Measurements from ENCODE around the gene CTDSPL2. TPM values are rescaled to one million over a fixed set of nuclear protein-coding genes. Genes with fewer than 3 reads are reported as not detected.

Gene CTDSPL2
- total and polyA plus RNA-seq, 2 donors (not counting 3 experiments of a cell fraction or from before 2014, with no cell fraction given), result 12.2 to 55.1 TPM

DNA sequence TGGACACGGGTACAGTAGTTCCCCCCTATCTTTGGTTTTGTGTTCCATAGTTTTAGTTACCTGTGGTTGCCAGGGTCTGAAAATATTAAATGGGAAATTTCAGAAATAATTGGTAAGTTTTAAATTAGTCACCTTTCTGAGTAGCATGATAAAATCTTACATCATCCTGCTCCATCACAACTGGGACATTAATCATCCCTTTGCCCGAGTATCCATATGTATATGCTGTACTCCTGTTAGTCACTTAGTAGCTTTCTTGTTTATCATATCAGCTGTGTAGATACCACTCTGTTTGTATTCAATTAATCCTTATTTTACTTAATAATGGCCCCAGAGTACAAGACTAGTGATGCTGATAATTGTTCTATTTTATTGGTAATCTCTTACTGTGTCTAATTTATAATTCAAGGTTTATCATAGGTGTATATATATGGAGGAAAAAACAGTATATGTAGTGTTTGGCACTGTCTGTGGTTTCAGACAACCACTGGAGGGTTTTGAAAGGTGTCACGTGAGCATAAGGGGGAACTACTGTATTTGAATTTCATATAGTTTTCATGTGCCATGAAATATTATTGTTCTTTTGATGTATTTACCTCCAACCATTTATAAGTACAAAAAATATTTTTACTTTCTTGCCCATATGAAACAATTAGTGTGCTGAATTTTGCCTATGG lies 41.4 kb downstream of the CTDSPL2 start:
- CTCF ChIA-PET, result interaction anchor here (1.6 to 3.6 kb wide), 3 partner anchors 11 to 33 kb away, joined by 5 to 13 read pairs (median 6); no protein-coding TSS in a partner anchor
- intact Hi-C loops (cut with micrococcal nuclease), result no loop called here
- peaks cover 49% of the 10 kb centered on the region for H3K79me2 ChIP-seq (ENCODE audit: control insufficient read depth, insufficient read depth, low read length)
- dilution Hi-C loops (cut with MboI; ENCODE audit: extremely low pct_ligation_motif_present, low sequenced_read_pairs), result no loop called here
- H3K9ac ChIP-seq (replicated peaks; ENCODE audit: extremely low read depth, insufficient read depth, low read length), result no peak overlapping the region
- DNase-seq (ENCODE audit: low read depth, low spot score) (peak; percentile 29), FAIRE-seq (no peak)
- H3K4me1 ChIP-seq (ENCODE audit: control insufficient read depth, extremely low read depth, insufficient read depth, low read length), result no peaks in the 10 kb centered on the region
- H3K36me3 ChIP-seq (ENCODE audit: control insufficient read depth in 2 of 2, extremely low read depth in 1 of 2, insufficient read depth in 2 of 2, low read length in 2 of 2), result peaks cover 0 to 2% of the 10 kb centered on the region in 2 experiments
- no peaks in the 10 kb centered on the region for H3K27me3 ChIP-seq (ENCODE audit: control insufficient read depth in 2 of 2, insufficient read depth in 2 of 2, low read length in 2 of 2)
- H3K4me2 ChIP-seq (ENCODE audit: insufficient read depth, low read length), result no peak overlapping the region
- no TSS peak for BruUV-seq (replicated peaks)
- H3K9me1 ChIP-seq (replicated peaks; ENCODE audit: control insufficient read depth, extremely low read depth, insufficient read depth, low read length), result no peaks in the 10 kb centered on the region
- no peaks in the 10 kb centered on the region for H3K9me3 ChIP-seq (replicated peaks; ENCODE audit: control insufficient read depth, insufficient read depth, low read length)
- H4K20me1 ChIP-seq (replicated peaks; ENCODE audit: control insufficient read depth, extremely low read depth, insufficient read depth, low read length), result peaks cover 2% of the 10 kb centered on the region
- H2AFZ ChIP-seq (ENCODE audit: low read depth, low read length), result no peak overlapping the region
- no peak for TF ChIP-seq MYC (IDR thresholded peaks at IDR 0.05; ENCODE audit: low read depth, low read length)
- peak; percentile 16 for TF ChIP-seq GATA2 (IDR thresholded peaks at IDR 0.05; ENCODE audit: insufficient read depth, insufficient read length, low read depth, low read length)
- no peak for TF ChIP-seq POLR2A (IDR thresholded peaks at IDR 0.05; ENCODE audit: low read depth, low read length)
- peak; percentile 8 for TF ChIP-seq FOS (IDR thresholded peaks at IDR 0.05; ENCODE audit: borderline replicate concordance, insufficient read depth, low read length)
- no peak for TF ChIP-seq POLR2AphosphoS5 (IDR thresholded peaks at IDR 0.05; ENCODE audit: insufficient read depth, low read depth, low read length)
- H3K4me3 ChIP-seq (replicated peaks in 1 of 3; ENCODE audit: insufficient read depth in 1 of 3, low read depth in 1 of 3, low read length in 3 of 3), result no peak overlapping the region
- no peak overlapping the region for H3K27ac ChIP-seq (ENCODE audit: insufficient read depth, low read depth, low read length)
- POLR2A ChIA-PET, result no interaction called here

DNA sequence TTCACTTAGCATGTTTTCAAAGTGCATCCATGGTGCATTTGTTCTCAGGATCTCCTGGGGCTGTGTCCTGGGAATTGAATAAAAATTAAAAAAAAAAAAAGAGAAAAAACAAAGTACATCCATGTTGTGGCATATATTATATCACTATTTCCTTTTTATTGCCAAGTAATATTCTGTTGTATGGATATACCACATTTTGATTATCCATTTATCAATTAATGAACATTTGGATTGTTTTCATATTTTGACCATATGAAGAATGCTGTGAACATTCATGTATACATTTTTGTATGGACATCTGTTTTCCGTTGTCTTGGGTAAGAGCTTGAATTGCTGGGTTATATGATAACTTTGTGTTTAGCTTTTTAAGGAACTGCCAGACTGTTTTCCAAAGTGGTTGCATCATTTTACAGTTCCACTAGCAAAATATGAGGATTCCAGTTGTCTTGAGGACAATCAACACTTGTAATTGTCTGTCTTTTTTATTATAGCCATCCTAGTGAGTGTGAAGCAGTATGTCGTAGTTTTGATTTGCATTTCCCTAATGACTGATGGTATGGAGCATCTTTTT lies 44.5 kb downstream of the CTDSPL2 start:
- Histone ChIP-seq H3K9me3 (replicated peaks; ENCODE audit: control insufficient read depth, insufficient read depth, low read length) (no peaks in the 10 kb centered on the region), H3K4me1 (ENCODE audit: control insufficient read depth, extremely low read depth, insufficient read depth, low read length) (no peaks in the 10 kb centered on the region), H3K79me2 (ENCODE audit: control insufficient read depth, insufficient read depth, low read length) (peaks cover 39% of the 10 kb centered on the region), H3K4me2 (ENCODE audit: insufficient read depth, low read length) (no peak overlapping the region), H3K27me3 (ENCODE audit: control insufficient read depth in 2 of 2, insufficient read depth in 2 of 2, low read length in 2 of 2) (no peaks in the 10 kb centered on the region), H3K36me3 (ENCODE audit: control insufficient read depth in 2 of 2, extremely low read depth in 1 of 2, insufficient read depth in 2 of 2, low read length in 2 of 2) (no peaks in the 10 kb centered on the region), H3K4me3 (replicated peaks in 1 of 3; ENCODE audit: insufficient read depth in 1 of 3, low read depth in 1 of 3, low read length in 3 of 3) (no peak overlapping the region), H3K27ac (ENCODE audit: insufficient read depth, low read depth, low read length) (no peak overlapping the region), H2AFZ (ENCODE audit: low read depth, low read length) (no peak overlapping the region), H4K20me1 (replicated peaks; ENCODE audit: control insufficient read depth, extremely low read depth, insufficient read depth, low read length) (peaks cover 2% of the 10 kb centered on the region), H3K9ac (replicated peaks; ENCODE audit: extremely low read depth, insufficient read depth, low read length) (no peak overlapping the region), H3K9me1 (replicated peaks; ENCODE audit: control insufficient read depth, extremely low read depth, insufficient read depth, low read length) (no peaks in the 10 kb centered on the region)
- intact Hi-C loops (cut with micrococcal nuclease) (no loop called here), dilution Hi-C loops (cut with MboI; ENCODE audit: extremely low pct_ligation_motif_present, low sequenced_read_pairs) (no loop called here)
- CTCF ChIA-PET, result interaction anchor here (1.5 to 2.2 kb wide), 2 partner anchors 9 to 30 kb away, joined by 5 to 6 read pairs; no protein-coding TSS in a partner anchor
- BruUV-seq (replicated peaks), result no TSS peak
- no peak for DNase-seq (ENCODE audit: low read depth, low spot score)
- no peak for TF ChIP-seq MYC (IDR thresholded peaks at IDR 0.05; ENCODE audit: low read depth, low read length)
- TF ChIP-seq FOS (IDR thresholded peaks at IDR 0.05; ENCODE audit: borderline replicate concordance, insufficient read depth, low read length), result no peak
- TF ChIP-seq, protein P1, sequence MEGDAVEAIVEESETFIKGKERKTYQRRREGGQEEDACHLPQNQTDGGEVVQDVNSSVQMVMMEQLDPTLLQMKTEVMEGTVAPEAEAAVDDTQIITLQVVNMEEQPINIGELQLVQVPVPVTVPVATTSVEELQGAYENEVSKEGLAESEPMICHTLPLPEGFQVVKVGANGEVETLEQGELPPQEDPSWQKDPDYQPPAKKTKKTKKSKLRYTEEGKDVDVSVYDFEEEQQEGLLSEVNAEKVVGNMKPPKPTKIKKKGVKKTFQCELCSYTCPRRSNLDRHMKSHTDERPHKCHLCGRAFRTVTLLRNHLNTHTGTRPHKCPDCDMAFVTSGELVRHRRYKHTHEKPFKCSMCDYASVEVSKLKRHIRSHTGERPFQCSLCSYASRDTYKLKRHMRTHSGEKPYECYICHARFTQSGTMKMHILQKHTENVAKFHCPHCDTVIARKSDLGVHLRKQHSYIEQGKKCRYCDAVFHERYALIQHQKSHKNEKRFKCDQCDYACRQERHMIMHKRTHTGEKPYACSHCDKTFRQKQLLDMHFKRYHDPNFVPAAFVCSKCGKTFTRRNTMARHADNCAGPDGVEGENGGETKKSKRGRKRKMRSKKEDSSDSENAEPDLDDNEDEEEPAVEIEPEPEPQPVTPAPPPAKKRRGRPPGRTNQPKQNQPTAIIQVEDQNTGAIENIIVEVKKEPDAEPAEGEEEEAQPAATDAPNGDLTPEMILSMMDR (IDR thresholded peaks at IDR 0.05; ENCODE audit: extremely low read depth in 1 of 2, insufficient read depth in 1 of 2, low read depth in 1 of 2, low read length in 2 of 2), result no peak
- TF ChIP-seq, protein P2, sequence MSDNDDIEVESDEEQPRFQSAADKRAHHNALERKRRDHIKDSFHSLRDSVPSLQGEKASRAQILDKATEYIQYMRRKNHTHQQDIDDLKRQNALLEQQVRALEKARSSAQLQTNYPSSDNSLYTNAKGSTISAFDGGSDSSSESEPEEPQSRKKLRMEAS (IDR thresholded peaks at IDR 0.05; ENCODE audit: insufficient read depth, insufficient read length), result no peak
- TF ChIP-seq JUN (IDR thresholded peaks at IDR 0.05; ENCODE audit: borderline replicate concordance, insufficient read depth, insufficient read length, low read depth), result no peak
- TF ChIP-seq EZH2 (IDR thresholded peaks at IDR 0.05; ENCODE audit: borderline replicate concordance, low read depth, low read length, severe bottlenecking), result no peak
- no peak for TF ChIP-seq POLR2A (IDR thresholded peaks at IDR 0.05; ENCODE audit: low read depth, low read length)
- no peak for TF ChIP-seq POLR2AphosphoS5 (IDR thresholded peaks at IDR 0.05; ENCODE audit: insufficient read depth, low read depth, low read length)
- no peak for TF ChIP-seq GATA2 (IDR thresholded peaks at IDR 0.05; ENCODE audit: insufficient read depth, insufficient read length, low read depth, low read length)
- FAIRE-seq, result no peak
- POLR2A ChIA-PET, result no interaction called here
